Upper lobe of right lung (tissue), 1 donor: ENCODE results near the gene PYCARD. TPM values are rescaled to one million over a fixed set of nuclear protein-coding genes. Genes with fewer than 3 reads are reported as not detected.
"Not testable (repeated sequence)": the region's sequence is repeated elsewhere in the genome, so short reads cannot be mapped to it uniquely, and the experiment has no call there.

Source experiments
- ATAC-seq: fragments of 200-7000 bp; cut with Tn5 transposase; one replicate; pipeline ENCODE4 v1.9.1; 2020; ENCODE audit warnings: mild to moderate bottlenecking, moderate library complexity
- DNase-seq: peaks from one replicate; pipeline ENCODE4 v3.0.0-alpha.2; 2020
- H3K27ac ChIP-seq: fragments of 200-600 bp; one replicate; pipeline ENCODE4 v1.8.0; 2022
- H3K27me3 ChIP-seq: fragments of 200-600 bp; one replicate; pipeline ENCODE4 v1.8.0; 2022; ENCODE audit warnings: mild to moderate bottlenecking
- H3K36me3 ChIP-seq: fragments of 200-600 bp; one replicate; pipeline ENCODE4 v1.8.0; 2022
- H3K4me1 ChIP-seq: fragments of 200-600 bp; one replicate; pipeline ENCODE4 v1.8.0; 2022
- H3K4me3 ChIP-seq: fragments of 200-600 bp; one replicate; pipeline ENCODE4 v1.8.0; 2022; ENCODE audit warnings: mild to moderate bottlenecking
- H3K9me3 ChIP-seq: fragments of 200-600 bp; one replicate; pipeline ENCODE4 v1.8.0; 2022
- CTCF ChIP-seq: fragments of 200-600 bp; IDR thresholded peaks from one replicate; pipeline ENCODE4 v1.8.0; 2022; ENCODE audit warnings: antibody characterized with exemption
- intact Hi-C: fragments of 100-400 bp; cut with DNase I; formaldehyde crosslinking; loops from one replicate; pipeline ENCODE4 v1.11.0; 2022
- total RNA-seq: library from RNA; stranded (reverse); fragmentation: NEBNext Ultra II Directional; extraction: Animal tissue kit (Norgen Biotek cat#: 25700); gene quantifications from one replicate; pipeline ENCODE4 v1.2.1, GENCODE V29; 2021
- donor health status: DM: no; HTN: yes; CAD: no; lungs with severe emphysema.

The PYCARD gene
- total RNA-seq, 1 donor from 2014 or later: 49.5 TPM

GRCh38 chr16:31246296-31246695 lies 43.7 kb upstream of the PYCARD start:
- Histone ChIP-seq H3K27ac (no peak overlapping the region), H3K4me1 (no peaks in the 10 kb centered on the region), H3K9me3 (no peaks in the 10 kb centered on the region), H3K36me3 (no peaks in the 10 kb centered on the region), H3K4me3 (no peak overlapping the region), H3K27me3 (no peaks in the 10 kb centered on the region)
- no peak for TF ChIP-seq CTCF
- ATAC-seq: no peak
- intact Hi-C loops: no loop called here
- no peak for DNase-seq

- H3K36me3 ChIP-seq, ATAC-seq, H3K27ac ChIP-seq, H3K4me1 ChIP-seq, DNase-seq, intact Hi-C loops, H3K27me3 ChIP-seq, H3K4me3 ChIP-seq, H3K9me3 ChIP-seq: not testable (repeated sequence)
Observed at GRCh38 chr16:31245598-31245997, 43.0 kb upstream of the PYCARD start.

GRCh38 chr16:31243734-31244670 lies 41.4 kb upstream of the PYCARD start:
- H3K4me3 ChIP-seq: no peak overlapping the region
- H3K9me3 ChIP-seq: no peaks in the 10 kb centered on the region
- H3K36me3 ChIP-seq: no peaks in the 10 kb centered on the region
- intact Hi-C loops: no loop called here
- DNase-seq: no peak
- ATAC-seq: peak; percentile 81
- H3K27ac ChIP-seq: no peak overlapping the region
- H3K27me3 ChIP-seq: no peaks in the 10 kb centered on the region
- TF ChIP-seq CTCF: no peak
- H3K4me1 ChIP-seq: no peaks in the 10 kb centered on the region

- intact Hi-C loops: no loop called here
- no peaks in the 10 kb centered on the region for H3K27me3 ChIP-seq
- H3K4me1 ChIP-seq: no peaks in the 10 kb centered on the region
- no peak overlapping the region for H3K4me3 ChIP-seq
- H3K9me3 ChIP-seq: no peaks in the 10 kb centered on the region
- no peaks in the 10 kb centered on the region for H3K36me3 ChIP-seq
- no peak overlapping the region for H3K27ac ChIP-seq
- DNase-seq: no peak
- TF ChIP-seq CTCF: no peak
- ATAC-seq: peak; percentile 73
Observed at GRCh38 chr16:31242206-31242605, 39.6 kb upstream of the PYCARD start.

GRCh38 chr16:31238041-31238440 lies 35.5 kb upstream of the PYCARD start:
- ATAC-seq (no peak), DNase-seq (no peak)
- H3K36me3 ChIP-seq: no peaks in the 10 kb centered on the region
- intact Hi-C loops: no loop called here
- H3K27me3 ChIP-seq: no peaks in the 10 kb centered on the region
- no peaks in the 10 kb centered on the region for H3K9me3 ChIP-seq
- no peaks in the 10 kb centered on the region for H3K4me1 ChIP-seq
- no peak overlapping the region for H3K4me3 ChIP-seq
- no peak overlapping the region for H3K27ac ChIP-seq
- no peak for TF ChIP-seq CTCF

- no peaks in the 10 kb centered on the region for H3K27me3 ChIP-seq
- intact Hi-C loops: no loop called here
- H3K4me1 ChIP-seq: no peaks in the 10 kb centered on the region
- H3K4me3 ChIP-seq: no peak overlapping the region
- TF ChIP-seq CTCF: no peak
- no peaks in the 10 kb centered on the region for H3K36me3 ChIP-seq
- H3K27ac ChIP-seq: no peak overlapping the region
- DNase-seq: no peak
- no peak for ATAC-seq
- no peaks in the 10 kb centered on the region for H3K9me3 ChIP-seq
Observed at GRCh38 chr16:31229501-31229900, 26.9 kb upstream of the PYCARD start.
